Spleen (tissue), 7 donors: ENCODE measurements around the gene CDKL1.

Source experiments
- POLR2A ChIP-seq, 3 donors: fragments of 450-650 bp; IDR thresholded peaks; one replicate each; pipeline ENCODE4 v1.5.1; 2017; ENCODE audit warnings: antibody characterized with exemption in 3 of 3, mild to moderate bottlenecking in 1 of 3
- TF ChIP-seq, protein P1 (sequence below), 11 experiments: fragments of 200-600 bp in 7 of 11; fragments of 450-650 bp in 4 of 11; sonication (generic) in 4 of 11; IDR thresholded peaks in 8 of 11; conservative IDR thresholded peaks in 3 of 11; 1 replicate in 7 of 11; 2 replicates in 4 of 11; pipeline versions ENCODE4 v1.4.0 to v1.8.0; 2016 to 2021; ENCODE audit warnings: antibody characterized with exemption in 11 of 11, inconsistent platforms in 4 of 11, mild to moderate bottlenecking in 1 of 11
- donor health status: DM: no; HTN: no; CAD: no; lungs with moderate emphysema.
- donor health status: DM: no; HTN: no; CAD: no.
- donor health status: DM: no; HTN: no; CAD: no.

DNA sequence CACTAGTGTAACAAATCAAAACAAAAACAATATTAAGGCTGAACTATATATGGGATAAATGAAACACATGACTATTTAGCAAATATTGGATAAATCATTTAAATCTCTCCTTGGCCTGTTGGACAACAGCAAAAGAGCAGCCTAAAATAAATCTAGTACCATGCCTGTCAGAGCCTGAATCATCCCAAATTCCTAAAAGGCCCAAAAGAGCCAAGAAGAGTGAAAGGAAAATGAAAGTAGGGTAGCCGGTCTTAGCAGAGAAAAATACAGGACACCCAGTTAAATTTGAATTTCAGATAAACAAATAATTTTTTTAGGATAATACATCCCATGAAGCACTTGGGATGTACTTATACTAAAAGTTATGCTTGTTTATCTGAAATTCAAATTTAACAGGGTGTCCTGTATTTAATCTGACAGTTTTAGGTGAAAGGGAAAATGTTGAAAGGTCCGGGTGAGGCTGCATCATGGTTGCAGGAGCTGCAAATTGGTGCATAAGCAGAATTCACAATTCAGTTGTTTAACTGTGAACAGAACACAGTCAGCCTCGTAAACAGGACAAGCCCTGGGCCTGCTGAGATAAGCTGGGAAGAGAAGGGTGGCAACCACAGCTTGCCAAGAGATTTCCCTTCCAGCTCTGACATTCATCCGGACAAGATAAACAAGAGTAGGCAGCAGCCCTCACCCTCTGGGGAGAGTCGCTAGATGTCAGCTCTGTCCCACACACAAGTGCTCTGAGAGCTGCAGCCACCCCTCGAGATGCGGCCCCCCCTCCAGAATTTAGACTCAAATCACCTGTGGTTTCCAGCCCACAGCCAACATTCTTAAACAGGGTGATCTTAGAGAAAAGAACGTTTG lies 54.2 kb downstream of the CDKL1 start:
- TF ChIP-seq, protein P1, sequence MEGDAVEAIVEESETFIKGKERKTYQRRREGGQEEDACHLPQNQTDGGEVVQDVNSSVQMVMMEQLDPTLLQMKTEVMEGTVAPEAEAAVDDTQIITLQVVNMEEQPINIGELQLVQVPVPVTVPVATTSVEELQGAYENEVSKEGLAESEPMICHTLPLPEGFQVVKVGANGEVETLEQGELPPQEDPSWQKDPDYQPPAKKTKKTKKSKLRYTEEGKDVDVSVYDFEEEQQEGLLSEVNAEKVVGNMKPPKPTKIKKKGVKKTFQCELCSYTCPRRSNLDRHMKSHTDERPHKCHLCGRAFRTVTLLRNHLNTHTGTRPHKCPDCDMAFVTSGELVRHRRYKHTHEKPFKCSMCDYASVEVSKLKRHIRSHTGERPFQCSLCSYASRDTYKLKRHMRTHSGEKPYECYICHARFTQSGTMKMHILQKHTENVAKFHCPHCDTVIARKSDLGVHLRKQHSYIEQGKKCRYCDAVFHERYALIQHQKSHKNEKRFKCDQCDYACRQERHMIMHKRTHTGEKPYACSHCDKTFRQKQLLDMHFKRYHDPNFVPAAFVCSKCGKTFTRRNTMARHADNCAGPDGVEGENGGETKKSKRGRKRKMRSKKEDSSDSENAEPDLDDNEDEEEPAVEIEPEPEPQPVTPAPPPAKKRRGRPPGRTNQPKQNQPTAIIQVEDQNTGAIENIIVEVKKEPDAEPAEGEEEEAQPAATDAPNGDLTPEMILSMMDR (IDR thresholded peaks at IDR 0.05 in 8 of 11, conservative IDR thresholded peaks at IDR 0.05 in 3 of 11): peak in 8 of 11 experiments; percentile 18 to 61 (median 36)
- no peak for TF ChIP-seq POLR2A (IDR thresholded peaks at IDR 0.05)
